GM19035 (cell line): ENCODE data around the gene FCGR3A.
"Not testable (repeated sequence)": the region's sequence is repeated elsewhere in the genome, so short reads cannot be mapped to it uniquely, and the experiment has no call there.

Experiments
- ATAC-seq: cut with Tn5 transposase; IDR thresholded peaks from one replicate; pipeline ENCODE4 v1.9.1; 2021; ENCODE audit not compliant: unreplicated experiment

The FCGR3A gene

DNA sequence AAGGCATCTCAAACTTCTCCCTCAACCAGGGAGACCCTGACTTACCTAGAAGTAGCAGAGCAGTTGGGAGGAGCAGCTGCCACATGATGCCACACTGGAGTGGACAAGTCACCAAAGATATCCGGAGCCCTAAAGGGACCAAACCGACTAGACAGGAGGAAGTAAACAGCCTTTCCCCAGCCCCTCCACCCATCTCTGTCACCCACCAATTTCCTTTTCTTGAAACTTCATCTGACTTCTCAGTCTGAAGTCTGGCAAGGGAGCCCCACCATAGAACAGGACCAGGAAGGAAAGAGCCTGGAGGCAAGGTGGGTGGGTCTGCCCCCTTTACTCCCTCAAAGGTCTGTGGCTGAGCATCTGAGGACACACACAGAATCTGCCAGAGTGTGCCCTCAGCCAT, at the start of gene FCGR3A:
TSS of gene FCGR3A (minus strand) at position 167 of the 400 bp plus-strand sequence. CDS start at position 85, 82 bp downstream.
- no peak for ATAC-seq

DNA sequence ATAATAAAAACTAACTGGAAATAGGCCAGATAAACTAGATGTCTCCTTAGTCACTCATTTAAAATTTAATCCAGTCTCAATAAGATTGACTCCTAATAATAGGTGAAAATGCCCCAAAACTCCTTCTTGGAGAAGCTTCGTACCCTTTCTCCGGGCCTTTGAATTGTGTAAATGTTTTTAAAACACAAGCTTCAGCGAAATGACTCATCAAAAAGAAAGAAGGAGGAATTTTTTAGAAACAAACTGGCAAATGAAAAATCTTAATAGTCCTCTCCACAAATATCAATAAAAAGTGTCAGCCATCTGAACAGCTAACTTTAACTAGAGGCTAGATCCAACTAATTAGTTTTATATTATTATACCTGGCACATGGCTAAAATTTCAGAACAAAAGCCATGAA, 47.5 kb upstream of the FCGR3A start:
- ATAC-seq = not testable (repeated sequence)

DNA sequence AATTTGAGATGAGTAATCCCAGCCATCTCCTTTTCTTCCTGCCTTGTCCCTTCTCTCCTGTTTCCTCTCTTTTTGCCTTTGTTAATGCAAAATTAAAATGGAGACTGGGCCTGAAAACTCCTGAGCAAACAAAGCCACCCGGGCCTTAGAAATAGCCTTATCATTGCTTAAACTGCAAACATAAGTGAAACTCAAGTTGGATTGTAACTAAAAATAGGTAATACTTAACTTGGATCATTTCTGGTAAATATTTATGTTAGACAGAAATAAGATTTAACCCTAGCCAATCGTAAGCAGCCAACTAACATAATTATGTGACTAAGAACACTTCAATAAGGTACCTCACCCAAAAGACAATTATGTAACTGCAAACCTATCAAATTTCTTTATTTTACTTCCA, 46.0 kb upstream of the FCGR3A start:
- ATAC-seq = not testable (repeated sequence)

DNA sequence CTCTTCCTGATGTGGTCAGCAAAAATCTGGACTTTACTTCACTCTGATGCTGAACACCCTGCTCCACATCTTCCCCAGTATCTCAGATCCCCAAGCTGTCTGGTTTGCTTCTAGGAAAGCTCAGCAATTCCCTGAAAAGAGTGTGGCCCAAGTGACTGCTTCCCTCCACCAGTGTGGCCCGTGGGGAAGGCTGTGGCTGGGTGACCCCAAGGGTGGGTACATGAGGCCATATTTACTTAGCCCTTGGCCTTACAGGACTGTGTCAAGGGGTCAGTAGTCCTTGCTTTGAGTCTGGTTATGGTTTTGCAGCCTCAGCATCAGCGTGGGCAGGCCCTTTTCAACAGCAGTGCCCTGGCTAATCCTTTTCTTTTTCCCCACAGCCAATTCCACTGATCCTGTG, 45.6 kb upstream of the FCGR3A start:
- ATAC-seq = not testable (repeated sequence)

DNA sequence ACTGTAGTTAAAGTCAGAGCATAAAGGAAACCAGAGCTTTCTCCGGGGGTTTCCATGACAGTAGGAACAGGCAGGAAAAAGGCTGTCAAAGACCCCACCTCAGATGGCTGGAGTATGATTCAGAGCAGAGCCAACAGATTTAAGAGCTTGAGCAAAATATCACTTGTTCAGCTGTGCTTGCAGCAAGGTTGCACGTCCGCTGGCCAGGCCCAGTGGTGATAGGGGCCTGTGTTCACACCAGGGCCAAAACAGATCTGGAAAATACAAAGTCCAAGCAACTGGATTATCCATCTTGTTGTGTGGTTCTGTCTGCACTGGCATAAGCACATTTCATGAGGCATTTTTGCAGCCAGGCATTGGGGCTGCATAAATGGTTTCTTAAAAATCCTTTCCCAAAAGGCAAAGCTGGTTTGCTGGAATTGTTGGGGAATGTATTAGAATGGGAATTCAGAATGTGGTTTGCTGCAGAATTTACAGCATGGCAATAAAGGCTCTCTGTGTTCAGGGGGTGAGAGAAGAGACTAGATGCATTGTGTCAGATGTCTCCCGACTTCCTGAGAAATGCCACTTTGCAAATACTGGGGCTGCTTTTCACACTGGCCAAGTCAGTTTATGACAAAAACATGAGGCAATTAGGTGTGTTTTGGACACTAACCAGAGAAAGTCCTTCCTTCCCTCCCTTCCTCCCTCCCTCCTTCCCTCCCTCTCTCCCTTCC, 44.8 kb upstream of the FCGR3A start:
- ATAC-seq = not testable (repeated sequence)

DNA sequence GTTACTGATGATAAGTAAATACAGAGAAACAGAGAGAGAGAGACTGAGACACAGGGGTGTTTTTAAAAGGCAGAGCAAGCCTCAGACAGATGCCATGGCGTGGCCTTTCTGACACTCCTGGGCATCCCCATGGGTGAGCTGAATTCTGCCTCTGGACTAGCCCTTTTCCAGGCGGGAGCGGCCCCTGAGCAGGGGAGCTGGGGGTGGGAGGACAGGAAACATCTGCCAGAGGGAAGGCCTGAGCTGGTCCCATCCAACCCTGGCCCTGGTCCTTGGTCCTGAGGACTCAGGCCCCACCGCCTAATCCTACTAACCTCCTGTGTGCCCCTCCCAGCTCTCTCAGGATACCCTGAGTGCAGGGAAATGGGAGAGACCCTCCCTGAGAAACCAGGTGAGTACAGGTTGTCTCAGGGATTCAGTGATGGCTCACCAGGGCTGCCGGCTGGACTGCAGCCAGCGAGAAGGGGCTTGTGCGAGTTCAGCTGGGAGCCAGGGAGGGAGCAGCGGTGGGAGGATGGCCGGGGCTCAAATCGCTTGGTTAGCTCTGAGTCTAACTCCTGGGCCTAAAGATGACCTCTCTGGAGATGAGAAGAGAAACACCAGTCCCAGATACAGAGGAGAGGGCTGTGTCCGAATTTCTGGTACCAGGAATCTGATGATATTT, 43.6 kb upstream of the FCGR3A start:
- ATAC-seq = not testable (repeated sequence)

DNA sequence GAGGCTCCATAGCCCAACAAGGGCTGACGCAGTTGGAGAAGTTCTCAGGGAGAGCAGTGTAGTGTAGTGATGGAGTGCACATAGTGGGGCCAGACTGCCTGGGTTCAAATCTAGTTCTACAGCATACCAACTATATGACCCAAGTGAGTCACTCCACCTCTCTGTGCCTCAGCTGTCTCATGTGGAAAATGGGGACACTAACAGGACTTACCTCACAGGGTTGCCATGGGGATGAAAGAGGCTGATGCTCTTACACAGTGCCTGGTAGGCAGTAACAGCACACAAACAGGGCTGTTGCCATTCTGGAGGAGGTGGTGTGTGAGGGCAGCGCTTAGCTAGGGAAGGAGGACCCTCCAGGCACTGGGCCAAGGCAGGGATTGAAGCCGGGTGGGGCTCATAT, 43.0 kb upstream of the FCGR3A start:
- not testable (repeated sequence) for ATAC-seq

DNA sequence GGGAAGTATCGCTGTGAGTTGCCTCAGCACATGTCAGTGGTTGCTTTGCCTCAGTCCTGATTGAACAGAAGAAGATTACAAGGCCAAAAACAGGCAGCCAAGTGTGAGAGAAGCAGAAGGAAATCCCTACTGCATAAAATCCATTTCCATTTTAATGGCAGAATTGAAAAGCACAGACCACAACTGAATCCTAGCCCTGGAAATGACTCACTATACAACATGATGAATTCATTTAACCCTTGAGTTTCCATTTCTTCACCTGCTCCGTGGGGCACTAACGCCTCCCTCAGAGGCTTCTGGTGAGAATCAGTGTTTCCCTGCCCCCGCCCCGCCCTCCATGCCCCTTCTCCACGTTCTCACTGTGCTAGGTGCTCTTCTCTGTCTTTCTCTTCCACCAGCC, 40.3 kb upstream of the FCGR3A start:
- ATAC-seq = not testable (repeated sequence)

DNA sequence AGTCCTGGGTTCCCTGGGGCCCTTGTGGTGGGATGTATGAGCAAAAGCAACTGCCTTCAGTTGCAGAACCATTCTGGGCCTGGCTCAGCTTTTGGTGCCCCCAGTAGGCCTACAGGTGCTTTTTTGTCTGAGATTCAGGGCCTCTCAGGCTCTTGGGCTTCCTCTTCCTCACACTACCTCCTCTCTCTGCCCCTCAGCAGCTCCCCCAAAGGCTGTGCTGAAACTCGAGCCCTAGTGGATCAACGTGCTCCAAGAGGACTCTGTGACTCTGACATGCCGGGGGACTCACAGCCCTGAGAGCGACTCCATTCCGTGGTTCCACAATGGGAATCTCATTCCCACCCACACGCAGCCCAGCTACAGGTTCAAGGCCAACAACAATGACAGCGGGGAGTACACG, 39.7 kb upstream of the FCGR3A start:
- ATAC-seq = not testable (repeated sequence)

DNA sequence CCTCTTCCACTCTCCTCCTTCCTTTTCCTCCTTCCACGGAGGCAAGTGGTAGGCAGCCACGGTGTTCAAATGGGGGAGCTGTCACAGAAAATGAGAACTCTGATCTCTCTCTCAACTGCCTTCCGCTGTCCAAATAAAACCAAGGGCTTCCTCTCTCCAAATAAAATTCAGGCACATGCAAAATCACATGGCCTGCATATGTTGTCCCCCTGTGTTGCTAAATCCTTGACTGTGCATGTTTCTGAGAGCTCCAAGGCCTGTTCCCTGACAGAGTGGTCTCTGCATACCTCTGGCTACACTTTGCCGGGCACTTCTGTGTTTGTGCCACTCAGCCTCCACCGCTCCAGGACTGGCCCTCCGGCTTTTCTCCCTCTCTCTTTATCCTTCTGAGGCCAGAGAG, 39.0 kb upstream of the FCGR3A start:
- ATAC-seq = not testable (repeated sequence)

DNA sequence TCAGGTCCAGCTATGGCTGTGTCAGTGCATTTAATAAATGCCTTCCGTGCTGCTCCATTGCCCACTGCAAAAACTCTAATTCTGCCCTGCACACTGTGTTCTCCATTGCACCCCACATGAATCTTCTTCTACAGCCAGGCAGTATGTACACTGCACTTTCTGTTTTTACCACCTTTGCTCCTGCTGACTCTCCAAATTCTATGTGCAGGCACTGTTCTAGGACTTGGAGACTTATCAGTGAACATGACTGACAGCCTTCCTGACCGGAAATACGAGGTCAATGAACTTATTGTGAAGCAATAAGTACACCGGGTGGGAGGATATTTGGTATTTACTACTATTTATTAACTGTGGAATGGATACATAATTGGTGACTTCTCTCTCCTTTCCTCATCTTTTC, 33.3 kb upstream of the FCGR3A start:
- not testable (repeated sequence) for ATAC-seq

DNA sequence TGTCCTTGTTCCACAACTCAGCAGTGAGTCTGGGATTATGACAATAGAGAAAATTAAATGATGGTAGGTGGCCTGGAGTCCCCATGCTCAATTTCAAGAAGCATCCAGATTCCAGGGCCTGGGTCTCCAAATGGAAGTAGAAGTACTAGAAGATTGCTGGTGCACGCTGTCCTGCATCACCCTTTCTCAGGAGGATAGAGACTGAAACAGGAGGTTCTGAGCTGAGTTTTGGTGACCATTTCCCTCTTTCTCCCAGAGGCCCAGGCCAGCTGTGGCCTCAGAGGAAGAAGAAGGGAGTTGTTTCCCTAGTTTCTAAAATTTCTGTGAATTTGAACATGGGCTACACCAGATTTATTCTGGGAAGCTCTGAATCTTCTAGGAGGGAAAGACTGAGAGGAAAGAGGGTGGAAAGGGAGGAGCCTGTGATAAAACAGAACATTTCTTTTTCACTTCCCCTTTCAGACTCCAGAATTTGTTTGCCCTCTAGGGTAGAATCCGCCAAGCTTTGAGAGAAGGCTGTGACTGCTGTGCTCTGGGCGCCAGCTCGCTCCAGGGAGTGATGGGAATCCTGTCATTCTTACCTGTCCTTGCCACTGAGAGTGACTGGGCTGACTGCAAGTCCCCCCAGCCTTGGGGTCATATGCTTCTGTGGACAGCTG, 31.4 kb upstream of the FCGR3A start:
- ATAC-seq = not testable (repeated sequence)

DNA sequence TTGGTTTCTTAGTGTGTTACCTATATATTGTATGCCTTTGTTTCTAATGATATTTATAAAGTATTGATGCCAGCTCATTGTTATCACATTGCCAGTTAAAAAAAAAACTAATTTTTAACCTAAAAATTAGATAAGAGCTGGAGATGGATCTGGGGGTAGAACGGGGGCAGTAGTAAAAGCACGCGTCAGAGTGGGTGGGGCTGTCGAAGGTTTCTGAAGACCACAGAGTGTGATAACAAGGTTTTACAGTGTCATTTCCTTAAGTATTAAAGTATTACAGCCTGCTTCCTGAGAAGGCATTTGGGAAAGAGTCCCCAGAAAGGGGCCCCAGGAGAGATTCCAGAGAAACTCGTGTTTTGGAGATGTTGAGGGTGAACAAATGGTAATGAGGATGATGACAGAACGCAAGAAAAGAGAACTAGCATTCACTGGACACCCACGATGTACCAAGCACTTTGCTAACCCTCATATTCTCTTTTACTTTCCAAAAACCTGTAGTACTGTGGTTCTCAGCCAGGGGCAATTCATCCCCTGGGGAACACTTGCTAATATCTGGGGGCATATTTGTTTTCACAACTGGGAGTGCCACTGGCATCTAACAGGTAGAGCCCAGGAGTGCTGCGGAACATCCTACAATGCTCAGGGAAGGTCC, 30.4 kb upstream of the FCGR3A start:
- ATAC-seq = not testable (repeated sequence)

DNA sequence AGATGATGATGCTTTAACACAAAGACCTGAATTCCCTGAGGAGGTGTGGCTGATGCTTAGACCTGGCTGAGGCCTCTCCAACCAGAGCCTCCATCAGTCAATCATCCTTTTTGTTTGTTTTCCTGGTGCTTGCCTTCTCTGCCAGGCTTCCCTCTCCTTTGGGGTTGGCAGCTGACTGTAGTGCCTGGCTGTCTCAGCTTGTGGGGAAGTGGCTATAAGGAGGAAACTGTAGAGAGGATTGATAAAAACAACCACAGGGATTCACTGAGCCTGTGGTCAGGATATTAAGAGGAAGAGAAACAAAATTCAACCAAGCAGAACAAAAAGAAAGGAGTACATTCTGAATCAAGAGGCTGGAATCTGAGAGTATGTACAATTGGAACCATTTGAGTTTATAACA, 27.1 kb upstream of the FCGR3A start:
- not testable (repeated sequence) for ATAC-seq

DNA sequence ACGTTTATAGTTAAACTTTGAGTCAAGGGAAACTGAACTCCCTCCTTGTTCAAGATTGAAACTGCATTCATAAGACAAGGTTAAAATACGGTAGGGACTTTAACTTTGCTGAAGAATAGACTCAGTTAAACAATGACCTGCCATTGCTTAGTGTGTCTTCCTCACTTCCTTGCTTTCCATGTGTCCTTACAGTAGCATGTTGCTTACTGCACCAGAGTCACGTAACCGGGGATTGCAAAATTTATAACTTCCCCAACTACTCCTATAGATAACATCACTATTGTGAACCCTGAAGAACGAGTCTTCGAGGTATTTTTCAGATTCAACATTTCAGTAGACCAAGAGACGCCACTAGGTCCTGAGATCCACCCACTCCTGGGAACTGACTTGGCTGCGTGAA, 22.1 kb upstream of the FCGR3A start:
- ATAC-seq = not testable (repeated sequence)

DNA sequence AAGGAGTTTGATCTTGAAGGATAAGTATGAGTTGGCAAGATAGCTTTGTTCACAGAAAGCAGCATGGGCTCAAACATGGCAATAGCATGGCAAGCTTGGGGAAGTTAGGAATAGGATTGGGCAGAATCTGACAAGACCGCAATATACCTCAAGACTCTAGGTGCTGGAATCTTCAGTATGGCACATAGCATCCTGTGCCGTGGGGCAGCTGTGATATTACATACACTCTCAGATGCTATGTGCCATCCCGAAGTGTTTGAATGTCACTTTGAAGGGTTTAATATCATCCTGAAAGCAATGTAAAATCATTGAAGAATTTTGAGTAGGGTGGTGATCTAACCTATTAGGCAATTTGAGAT, 17.0 kb upstream of the FCGR3A start:
- ATAC-seq = not testable (repeated sequence)

DNA sequence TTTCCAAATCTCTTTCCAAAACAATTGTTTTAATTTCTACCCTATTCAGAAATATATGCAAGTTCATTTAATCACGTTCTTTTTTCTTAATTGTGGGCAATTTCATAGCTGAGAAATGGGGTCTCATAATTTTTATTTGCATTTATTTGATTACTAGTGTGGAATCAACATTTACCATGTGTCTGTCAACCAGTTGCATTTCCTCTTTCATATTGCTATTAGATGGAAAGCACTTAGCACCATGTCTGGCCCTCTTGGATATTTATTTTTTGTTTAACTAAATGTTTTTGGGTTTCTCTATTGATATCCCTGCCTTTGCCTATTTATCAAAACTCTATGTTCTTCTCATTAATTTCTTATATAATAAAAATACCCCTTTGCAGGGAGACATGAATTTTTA, 13.9 kb upstream of the FCGR3A start:
- ATAC-seq = not testable (repeated sequence)

DNA sequence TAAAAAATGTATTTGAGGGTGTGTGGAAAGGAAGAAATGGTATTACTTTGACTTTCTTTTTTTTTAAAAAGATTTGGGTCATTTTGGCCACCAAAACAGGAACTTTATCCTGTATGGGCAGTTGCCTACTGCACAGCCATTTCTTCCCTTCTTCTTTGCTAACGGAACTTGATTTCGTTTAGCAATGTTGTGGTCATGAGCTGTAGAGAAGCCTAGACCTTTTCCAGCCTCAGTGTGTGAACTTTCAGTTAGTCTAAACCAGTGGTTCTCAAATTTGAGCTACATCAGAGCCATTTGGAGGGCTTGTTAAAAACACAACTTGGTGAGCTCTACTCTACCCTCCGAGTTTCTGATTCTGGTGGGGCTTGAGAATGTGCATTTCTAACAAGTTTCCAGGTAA, 12.8 kb upstream of the FCGR3A start:
- ATAC-seq = not testable (repeated sequence)

DNA sequence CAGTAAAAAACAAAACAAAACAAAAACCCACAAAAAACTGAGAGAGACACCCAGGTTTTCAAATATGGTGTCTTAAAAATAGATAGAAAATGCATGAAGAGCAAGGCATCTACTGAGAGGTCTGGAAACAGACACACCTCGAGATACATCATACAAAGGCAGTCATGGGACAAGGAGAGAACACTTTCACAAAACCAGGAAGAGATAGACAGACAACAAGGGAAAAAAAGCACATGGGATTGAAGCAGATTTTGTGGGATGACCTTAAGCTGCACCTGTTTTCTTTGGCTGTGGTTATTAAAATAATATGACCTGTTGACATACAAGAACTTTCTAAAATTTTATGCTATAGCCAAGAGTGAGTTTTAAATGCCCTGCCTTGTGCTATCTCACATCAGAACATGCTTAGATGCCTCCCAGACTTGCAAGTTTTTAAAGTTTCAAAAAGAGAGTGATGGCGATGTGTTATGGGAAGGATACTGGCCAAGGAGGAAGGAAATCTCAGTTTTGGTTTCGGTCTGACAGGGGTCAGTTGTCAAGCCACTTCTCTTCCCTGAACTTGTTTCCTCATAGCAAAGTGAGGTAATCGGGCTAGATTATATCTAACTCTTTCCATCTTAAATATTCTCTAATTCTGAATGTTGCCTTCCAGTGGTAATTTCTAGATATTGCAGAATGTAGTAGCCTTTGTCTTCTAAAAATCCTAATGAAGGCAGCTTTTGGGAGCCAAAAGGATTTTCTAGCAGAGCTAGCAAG, 11.5 kb upstream of the FCGR3A start:
- not testable (repeated sequence) for ATAC-seq

DNA sequence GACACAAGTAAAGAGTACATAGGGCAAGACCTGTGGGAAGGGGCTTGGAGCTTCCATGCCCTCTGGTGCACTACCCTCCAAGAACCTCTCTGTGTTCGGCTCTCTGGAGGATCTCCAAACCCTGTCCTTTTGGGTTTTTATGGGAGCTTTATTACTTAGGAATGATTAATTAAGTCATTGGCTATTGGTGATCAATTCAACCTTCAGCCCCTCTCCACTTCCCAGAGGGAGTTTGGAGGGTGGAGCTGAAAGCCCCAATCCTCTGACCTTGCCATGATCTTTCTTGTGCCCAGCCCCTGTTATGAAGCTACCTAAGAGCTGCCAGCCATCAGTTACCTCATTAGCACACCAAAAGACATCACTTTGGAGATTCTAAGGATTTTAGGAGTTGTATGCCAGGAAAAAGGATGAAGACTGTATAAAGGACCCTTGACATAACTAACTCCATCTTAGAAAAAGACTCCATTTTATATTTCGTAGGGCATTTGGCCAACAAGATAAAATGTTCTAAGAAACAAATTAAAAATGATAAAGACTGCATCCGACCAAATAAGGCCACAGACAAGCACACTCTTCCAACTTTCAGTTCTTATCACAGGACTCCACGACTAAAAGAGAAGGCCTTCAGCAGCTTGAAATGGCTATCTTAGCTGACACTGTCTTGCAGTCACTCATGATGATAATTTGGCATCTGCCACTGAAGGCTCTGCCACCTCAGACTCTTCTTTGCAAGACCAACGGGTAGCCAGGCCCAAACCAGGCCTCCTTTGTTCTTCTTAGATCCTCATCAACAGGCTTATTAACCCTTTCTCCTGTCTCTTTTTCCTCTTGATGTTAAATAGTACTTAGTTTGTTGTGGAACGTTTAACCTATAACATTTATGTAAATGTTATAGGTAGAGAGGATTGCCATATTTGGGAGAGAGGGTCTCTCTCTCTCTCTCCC, 8.2 kb upstream of the FCGR3A start:
- not testable (repeated sequence) for ATAC-seq
